NCI-H1694 treated with DMSO at 0.1 percent for 48 hours (cell line): ENCODE data around the gene KMT2A.
A peak's percentile ranks its signal among the peaks of the same experiment; 100 is the strongest.
"Not testable (repeated sequence)": the region's sequence is repeated elsewhere in the genome, so short reads cannot be mapped to it uniquely, and the experiment has no call there.

Experiments used
- DNase-seq: peaks from one replicate; lab custom pipeline; 2025; lab: John Stamatoyannopoulos, UW

KMT2A gene

DNA sequence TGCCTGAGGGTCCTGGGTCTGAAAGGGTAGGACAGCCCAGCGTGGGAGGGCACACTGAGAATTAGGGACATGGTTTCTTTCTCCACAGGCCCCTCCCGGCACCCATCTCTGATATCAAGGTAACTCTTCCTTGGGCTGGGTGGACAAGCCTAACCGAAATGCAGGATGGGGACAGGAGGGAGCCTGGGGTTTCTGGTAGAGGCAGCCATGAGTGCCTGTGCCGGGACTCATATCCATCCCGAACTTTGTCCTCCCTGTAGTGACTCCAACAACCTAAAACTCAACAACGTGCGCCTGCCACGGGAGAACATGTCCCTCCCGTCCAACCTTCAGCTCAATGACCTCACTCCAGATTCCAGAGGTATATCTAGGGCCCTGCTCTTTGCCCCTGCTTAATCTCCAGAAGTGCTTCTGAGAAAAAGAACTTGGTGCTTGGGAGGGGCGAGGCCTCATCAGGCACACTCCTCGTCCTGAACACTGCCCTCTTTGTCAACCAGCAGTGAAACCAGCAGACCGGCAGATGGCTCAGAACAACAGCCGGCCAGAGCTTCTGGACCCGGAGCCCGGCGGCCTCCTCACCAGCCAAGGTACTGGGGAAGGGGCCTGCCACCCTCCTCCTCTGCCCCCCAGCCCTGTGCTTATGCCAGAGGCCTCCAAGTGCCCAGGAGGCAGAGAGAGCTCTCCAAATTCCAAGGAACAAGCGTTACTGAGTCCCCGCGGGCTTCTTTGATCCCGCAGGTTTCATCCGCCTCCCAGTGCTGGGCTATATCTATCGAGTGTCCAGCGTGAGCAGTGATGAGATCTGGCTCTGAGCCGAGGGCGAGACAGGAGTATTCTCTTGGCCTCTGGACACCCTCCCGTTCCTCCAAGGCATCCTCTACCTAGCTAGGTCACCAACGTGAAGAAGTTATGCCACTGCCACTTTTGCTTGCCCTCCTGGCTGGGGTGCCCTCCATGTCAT, 97.8 kb downstream of the KMT2A start:
- DNase-seq = no peak

- no peak for DNase-seq
Measured at GRCh38 chr11:118535261-118535660, 99.0 kb downstream of the KMT2A start.

DNA sequence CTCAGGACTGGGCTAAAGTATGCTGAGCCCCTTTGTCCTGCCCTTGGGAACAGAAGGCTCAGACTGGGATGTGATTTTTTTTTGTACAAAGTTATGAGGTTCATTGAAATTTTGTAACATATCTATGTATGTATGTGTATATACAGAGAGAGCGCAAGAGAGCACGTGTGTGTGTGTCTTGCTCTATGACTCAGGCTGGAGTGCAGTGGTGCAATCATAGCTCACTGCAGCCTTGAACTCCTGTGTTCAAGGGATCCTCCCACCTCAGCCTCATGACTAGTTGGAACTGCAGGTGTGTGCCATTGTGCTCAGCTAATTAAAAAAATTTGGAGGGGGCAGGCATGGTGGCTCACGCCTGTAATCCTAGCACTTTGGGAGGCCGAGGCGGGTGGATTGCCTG, 100.4 kb downstream of the KMT2A start:
- no peak for DNase-seq

DNA sequence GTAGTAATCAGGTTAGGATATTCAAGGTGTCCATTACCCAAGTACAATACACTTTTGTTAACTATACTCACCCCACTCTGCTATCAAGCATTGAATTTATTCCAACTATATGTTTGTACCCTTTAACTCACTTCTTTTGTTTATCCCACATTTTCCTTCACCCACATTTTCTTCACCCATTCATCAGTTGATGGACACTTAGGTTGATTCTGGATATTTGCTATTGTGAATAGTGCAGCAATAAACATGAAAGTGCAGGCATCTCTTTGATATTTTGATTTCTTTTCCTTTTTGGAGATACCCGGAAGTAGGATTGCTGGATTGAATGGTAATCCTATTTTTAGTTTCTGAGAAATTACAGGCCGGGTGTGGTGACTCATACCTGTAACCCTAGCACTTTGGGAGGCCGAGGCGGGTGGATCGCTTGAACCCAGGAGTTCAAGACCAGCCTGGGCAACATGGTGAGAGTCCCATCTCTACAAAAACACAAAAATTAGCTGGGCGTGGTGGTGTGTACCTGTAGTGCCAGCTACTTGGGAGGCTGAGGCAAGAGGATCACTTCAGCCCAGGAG, 101.2 kb downstream of the KMT2A start:
- no peak for DNase-seq

DNA sequence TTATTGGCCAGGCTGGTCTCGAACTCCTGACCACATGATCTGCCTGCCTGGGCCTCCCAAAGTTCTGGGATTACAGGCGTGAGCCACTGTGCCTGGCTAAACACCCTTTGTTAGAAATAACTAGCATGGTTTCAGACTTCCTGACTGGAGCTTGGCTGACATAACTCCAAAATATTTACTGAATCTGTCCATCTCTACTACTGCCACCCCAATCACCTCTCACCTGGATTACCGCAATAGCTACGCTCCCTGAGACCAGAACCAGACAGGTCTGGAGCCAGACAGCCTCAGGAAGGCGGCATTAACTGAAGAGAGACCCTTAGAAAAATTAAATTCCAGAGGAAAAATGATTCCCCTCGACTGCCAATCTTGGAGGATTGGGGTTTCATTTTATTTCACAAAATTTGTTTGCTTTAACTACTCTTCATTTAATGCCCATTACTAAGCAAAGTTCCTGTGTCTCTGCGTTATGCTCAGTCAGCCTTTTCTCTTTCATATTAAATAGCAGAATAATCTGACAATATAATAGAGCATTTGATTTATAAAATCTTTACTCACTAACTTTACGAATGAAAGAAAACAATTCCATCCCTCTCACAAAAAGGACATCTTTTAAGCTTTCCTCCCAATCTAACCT, 107.8 kb downstream of the KMT2A start:
- DNase-seq = no peak

DNA sequence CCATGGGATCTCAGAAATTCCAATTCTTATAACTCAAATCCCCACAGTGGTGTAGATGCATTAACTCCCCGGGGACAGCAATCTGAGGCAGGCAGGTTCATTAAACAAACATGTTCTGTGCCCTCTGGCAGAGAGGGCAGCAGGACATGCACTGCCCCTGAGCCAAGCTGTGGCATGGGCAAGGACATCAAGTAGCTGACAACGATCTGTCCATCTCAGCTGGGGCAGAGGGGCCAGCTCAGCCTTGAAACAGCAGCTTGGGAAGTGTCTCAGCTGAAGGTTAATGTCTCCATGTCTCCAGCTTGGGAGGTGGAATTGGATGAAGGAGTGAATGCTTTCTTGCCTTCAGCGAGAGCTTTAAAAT, 108.3 kb downstream of the KMT2A start:
- no peak for DNase-seq

- DNase-seq = no peak
Measured at GRCh38 chr11:118545533-118545932, 109.2 kb downstream of the KMT2A start.

- DNase-seq = no peak
Measured at GRCh38 chr11:118547132-118547531, 110.8 kb downstream of the KMT2A start.

GRCh38 chr11:118552341-118552740, 116.0 kb downstream of the KMT2A start:
- DNase-seq = no peak

DNA sequence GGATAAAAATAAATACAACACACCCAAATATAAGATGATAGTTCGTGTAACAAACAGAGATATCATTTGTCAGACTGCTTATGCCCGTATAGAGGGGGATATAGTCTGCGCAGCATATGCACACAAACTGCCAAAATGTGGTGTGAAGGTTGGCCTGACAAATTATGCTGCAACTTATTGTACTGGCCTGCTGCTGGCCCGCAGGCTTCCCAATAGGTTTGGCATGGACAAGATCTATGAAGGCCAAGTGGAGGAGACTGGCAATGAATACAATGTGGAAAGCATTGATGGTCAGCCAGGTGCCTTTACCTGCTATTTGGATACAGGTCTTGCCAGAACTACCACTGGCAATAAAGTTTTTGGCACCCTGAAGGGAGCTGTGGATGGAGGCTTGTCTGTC, 124.5 kb downstream of the KMT2A start:
- DNase-seq = no peak

DNA sequence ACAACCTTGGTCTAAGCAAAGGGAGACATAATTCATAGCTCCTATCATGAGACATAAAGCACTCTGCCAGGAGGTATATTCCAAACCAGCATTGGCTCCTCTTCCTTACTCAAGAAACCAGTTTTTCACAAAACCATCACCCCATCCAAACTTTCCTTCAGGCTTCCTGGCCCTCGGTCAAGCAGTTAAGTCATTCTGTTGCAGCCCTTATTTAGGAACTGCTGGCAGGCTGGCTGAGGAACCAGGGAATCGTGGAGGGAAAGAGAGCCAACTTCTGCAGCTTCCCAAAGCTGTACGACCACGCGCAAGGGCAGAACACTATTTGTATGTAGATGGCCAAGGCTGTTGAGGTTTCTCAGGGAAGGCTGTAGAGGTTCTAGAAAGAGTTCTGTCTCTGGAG, 128.8 kb downstream of the KMT2A start:
- no peak for DNase-seq

DNA sequence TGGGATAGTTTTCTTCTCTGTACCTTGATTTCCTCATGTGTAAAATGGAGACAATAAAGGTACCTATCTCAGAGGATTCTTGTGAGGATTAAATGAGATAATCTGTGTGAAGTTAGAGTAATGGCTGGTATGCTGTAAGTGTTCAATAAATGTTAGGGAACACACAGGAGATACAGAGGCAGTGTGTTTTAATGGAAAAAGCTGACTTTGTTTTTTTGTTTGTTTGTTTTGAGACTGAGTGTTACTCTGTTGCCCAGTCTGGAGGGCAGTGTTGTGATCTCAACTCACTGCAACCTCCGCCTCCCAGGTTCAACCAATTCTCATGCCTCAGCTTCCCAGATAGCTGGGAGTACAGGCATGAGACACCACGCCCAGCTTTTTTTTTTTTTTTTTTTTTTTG, 133.4 kb downstream of the KMT2A start:
- DNase-seq = no peak

DNA sequence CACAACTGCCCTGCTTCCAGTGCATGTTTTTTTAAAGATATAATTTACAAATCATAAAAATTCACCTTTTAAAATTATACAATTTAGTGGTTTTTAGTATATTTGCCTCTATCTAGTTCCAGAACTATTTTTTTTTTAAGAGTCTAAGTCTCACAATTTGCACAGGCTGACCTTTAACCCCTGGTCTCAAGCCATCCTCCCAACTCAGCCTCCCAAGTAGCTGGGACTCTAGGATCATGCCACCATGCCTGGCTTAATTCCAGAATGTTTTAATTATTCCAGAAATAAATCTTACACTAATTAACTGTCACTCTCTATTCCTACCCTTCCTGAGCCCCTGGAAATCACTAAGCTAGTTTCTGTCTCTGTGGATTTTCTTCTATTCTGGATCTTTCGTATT, 134.5 kb downstream of the KMT2A start:
- no peak for DNase-seq

- DNase-seq = not testable (repeated sequence)
Measured at GRCh38 chr11:118571701-118572060, 135.4 kb downstream of the KMT2A start.

- DNase-seq = peak; percentile 5
Measured at GRCh38 chr11:118572061-118572980, 136.0 kb downstream of the KMT2A start, which contains the start of gene ARCN1. TSS of gene ARCN1 (plus strand) at chr11:118572409. CDS start at chr11:118572548, 139 bp downstream.

GRCh38 chr11:118572981-118573550, 136.8 kb downstream of the KMT2A start:
- DNase-seq = no peak

DNA sequence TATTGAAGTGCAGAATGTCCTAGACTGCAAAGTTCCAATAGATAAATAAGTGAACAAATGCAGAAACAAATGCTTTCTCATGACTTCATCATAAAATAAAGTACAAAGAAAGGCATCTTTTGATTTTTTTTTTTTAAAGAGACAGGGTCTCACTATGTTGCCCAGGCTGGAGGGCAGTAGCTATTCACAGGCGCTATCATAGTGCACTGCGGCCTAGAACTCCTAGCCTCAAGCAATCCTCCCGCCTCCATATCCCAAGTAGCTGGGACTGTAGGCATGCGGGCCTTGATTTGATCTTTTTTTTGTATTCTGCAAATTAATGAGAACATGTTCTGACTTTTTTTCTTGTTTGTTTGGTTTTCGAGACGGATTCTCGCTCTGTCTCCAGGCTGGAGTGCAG, 138.3 kb downstream of the KMT2A start:
- DNase-seq = no peak
